ENCODE measurements around the gene DOCK1.
"Not testable (repeated sequence)": the region's sequence is repeated elsewhere in the genome, so short reads cannot be mapped to it uniquely, and the experiment has no call there.

Gene DOCK1

GRCh38 chr10:126926568-126926967, 21.3 kb downstream of the DOCK1 start:
- no peak for DNase-seq

- no peak for DNase-seq
These were observed 22.6 kb downstream of the DOCK1 start for GRCh38 chr10:126927799-126928198.

- no peak for DNase-seq
These were observed 23.0 kb downstream of the DOCK1 start for GRCh38 chr10:126928274-126928673.

GRCh38 chr10:126929391-126929790, 24.2 kb downstream of the DOCK1 start:
- DNase-seq = no peak

GRCh38 chr10:126930131-126930882, 25.1 kb downstream of the DOCK1 start:
- no peak for DNase-seq

GRCh38 chr10:126930883-126931503, 25.8 kb downstream of the DOCK1 start:
- DNase-seq = no peak

- no peak for DNase-seq
These were observed 26.3 kb downstream of the DOCK1 start for GRCh38 chr10:126931544-126931943.

- no peak for DNase-seq
These were observed 27.3 kb downstream of the DOCK1 start for GRCh38 chr10:126932516-126932915.

- no peak for DNase-seq
These were observed 27.9 kb downstream of the DOCK1 start for GRCh38 chr10:126933116-126933515.

- DNase-seq = no peak
These were observed 30.2 kb downstream of the DOCK1 start for GRCh38 chr10:126935263-126935946.

- no peak for DNase-seq
These were observed 31.8 kb downstream of the DOCK1 start for GRCh38 chr10:126937026-126937425.

GRCh38 chr10:126938121-126938520, 32.9 kb downstream of the DOCK1 start:
- DNase-seq = not testable (repeated sequence)

GRCh38 chr10:126939706-126940105, 34.5 kb downstream of the DOCK1 start:
- peak in 10 of 14 donors; percentile 22 to 72 (median 60) for DNase-seq

GRCh38 chr10:126940670-126941310, 35.6 kb downstream of the DOCK1 start:
- DNase-seq = no peak

GRCh38 chr10:126944191-126944590, 39.0 kb downstream of the DOCK1 start:
- DNase-seq = no peak

- DNase-seq = no peak
These were observed 40.3 kb downstream of the DOCK1 start for GRCh38 chr10:126945351-126946030.

- DNase-seq = no peak
These were observed 41.5 kb downstream of the DOCK1 start for GRCh38 chr10:126946746-126947145.

GRCh38 chr10:126948355-126949160, 43.3 kb downstream of the DOCK1 start:
- DNase-seq = no peak

GRCh38 chr10:126949161-126949503, 43.9 kb downstream of the DOCK1 start:
- DNase-seq = no peak

- DNase-seq = no peak
These were observed 45.3 kb downstream of the DOCK1 start for GRCh38 chr10:126950401-126951105.

GRCh38 chr10:126953886-126954285, 48.7 kb downstream of the DOCK1 start:
- no peak for DNase-seq
